Measurements from ENCODE around the gene LGALS8.

- TF ChIP-seq CTCF (conservative IDR thresholded peaks at IDR 0.05) (no peak), ZFX (IDR thresholded peaks at IDR 0.05) (no peak)
These were observed 2.3 kb downstream of the LGALS8 start for GRCh38 chr1:236526079-236526478.
